CD4-positive, alpha-beta T cell (primary cell): ENCODE data around the gene CXADR. TPM values are rescaled to one million over a fixed set of nuclear protein-coding genes. Genes with fewer than 3 reads are reported as not detected.
"Not testable (repeated sequence)": the region's sequence is repeated elsewhere in the genome, so short reads cannot be mapped to it uniquely, and the experiment has no call there.

Source experiments
- ATAC-seq: fragments of 200-7000 bp; cut with Tn5 transposase; one replicate; pipeline ENCODE4 v1.10.0; 2022; ENCODE audit warnings: mild to moderate bottlenecking; ENCODE audit not compliant: poor library complexity
- CTCF ChIA-PET: fragments of 350-600 bp; sonication (Branson Sonifier 250); formaldehyde crosslinking; loops from one replicate; lab custom pipeline; 2021; ENCODE audit warnings: antibody characterized with exemption, inconsistent platforms; lab: Charles Lee
- POLR2A ChIA-PET: fragments of 350-600 bp; sonication (Branson Sonifier 250); formaldehyde crosslinking; loops from one replicate; lab custom pipeline; 2021; ENCODE audit warnings: antibody characterized with exemption, inconsistent platforms; lab: Charles Lee
- DNase-seq, 14 experiments: peaks; one replicate each; pipeline ENCODE4 v3.0.0-alpha.2; 2013 to 2020; ENCODE audit warnings: mixed read lengths in 2 of 14
- H3K27ac ChIP-seq, 2 donors: one replicate each; pipeline versions ENCODE4 v1.5.1 to v1.7.0; 2013; ENCODE audit warnings: low read length in 2 of 2, low read depth in 1 of 2, mild to moderate bottlenecking in 1 of 2
- H3K27me3 ChIP-seq, 2 experiments: 1 replicate in 1 of 2; 2 replicates in 1 of 2; pipeline versions ENCODE4 v1.6.1 to v1.7.0; 2013; ENCODE audit warnings: low read length in 2 of 2, control low read depth in 1 of 2, mild to moderate bottlenecking in 1 of 2, moderate library complexity in 1 of 2; ENCODE audit not compliant: insufficient read depth in 2 of 2, control insufficient read depth in 1 of 2
- H3K36me3 ChIP-seq: one replicate; pipeline ENCODE4 v1.6.1; 2013; ENCODE audit warnings: low read length, control low read depth; ENCODE audit not compliant: insufficient read depth
- H3K4me1 ChIP-seq: one replicate; pipeline ENCODE4 v1.6.1; 2013; ENCODE audit warnings: low read length, control low read depth; ENCODE audit not compliant: insufficient read depth
- H3K4me3 ChIP-seq: one replicate; pipeline ENCODE4 v1.5.1; 2013; ENCODE audit warnings: mild to moderate bottlenecking, low read length, moderate library complexity
- H3K9me3 ChIP-seq, 2 experiments: 1 replicate in 1 of 2; 2 replicates in 1 of 2; pipeline versions ENCODE4 v1.6.1 to v1.7.0; 2013; ENCODE audit warnings: low read length in 2 of 2, mild to moderate bottlenecking in 2 of 2, control low read depth in 1 of 2, moderate library complexity in 1 of 2; ENCODE audit not compliant: control insufficient read depth in 1 of 2, insufficient read depth in 1 of 2
- H3K27ac Mint-ChIP-seq: one replicate; pipeline ENCODE4 v1.8.0; 2020; ENCODE audit warnings: mixed read lengths
- H3K27me3 Mint-ChIP-seq: one replicate; pipeline ENCODE4 v1.8.0; 2021; ENCODE audit warnings: mixed read lengths
- H3K36me3 Mint-ChIP-seq: one replicate; pipeline ENCODE4 v1.8.0; 2021; ENCODE audit warnings: low read depth, mixed read lengths
- H3K4me1 Mint-ChIP-seq: one replicate; pipeline ENCODE4 v1.8.0; 2021; ENCODE audit warnings: low read depth, mixed read lengths
- H3K4me3 Mint-ChIP-seq: one replicate; pipeline ENCODE4 v1.8.0; 2020; ENCODE audit warnings: mild to moderate bottlenecking, mixed read lengths
- H3K9me3 Mint-ChIP-seq: one replicate; pipeline ENCODE4 v1.8.0; 2020; ENCODE audit warnings: mixed read lengths
- CTCF ChIP-seq: fragments of 200-600 bp; IDR thresholded peaks from one replicate; pipeline ENCODE4 v1.8.0; 2022; ENCODE audit warnings: antibody characterized with exemption, mild to moderate bottlenecking
- intact Hi-C, 2 experiments: fragments of 100-400 bp; cut with DNase I in 1 of 2; cut with micrococcal nuclease in 1 of 2; formaldehyde crosslinking; loops; one replicate each; pipeline versions ENCODE4 v1.15.1 to v1.9.0; 2023 to 2025; cut with DNase I, micrococcal nuclease
- total RNA-seq, 174 experiments: library from RNA in 2 of 174; stranded (reverse) in 2 of 174; gene quantifications; one replicate each; pipeline ENCODE4 v1.2.3 and lab custom pipeline; 2021 to 2026

The CXADR gene
- total RNA-seq, 2 experiments from 2014 or later: 0.52 to 0.53 TPM

GRCh38 chr21:17519208-17519738, 6.4 kb downstream of the CXADR start:
- Mint-ChIP-seq H3K36me3 (no peaks in the 10 kb centered on the region), H3K4me3 (no peak overlapping the region), H3K27ac (no peak overlapping the region), H3K9me3 (no peaks in the 10 kb centered on the region), H3K27me3 (peaks cover 42% of the 10 kb centered on the region), H3K4me1 (peaks cover 2% of the 10 kb centered on the region)
- CTCF ChIA-PET: no interaction called here
- ATAC-seq (no peak), DNase-seq (no peak)
- no peaks in the 10 kb centered on the region for H3K9me3 ChIP-seq
- intact Hi-C loops: loop anchor here in 1 of 2 experiments (10.0 kb wide), 1 partner anchor 296 kb away; the partner anchor contains the start of gene C21orf91
- H3K4me3 ChIP-seq: no peak overlapping the region
- no peak for TF ChIP-seq CTCF
- H3K4me1 ChIP-seq: peaks cover 4% of the 10 kb centered on the region
- POLR2A ChIA-PET: no interaction called here
- no peak overlapping the region for H3K27ac ChIP-seq
- H3K36me3 ChIP-seq: no peaks in the 10 kb centered on the region
- H3K27me3 ChIP-seq: no peaks in the 10 kb centered on the region

- DNase-seq (no peak), ATAC-seq (no peak)
- Histone ChIP-seq H3K27ac (no peak overlapping the region), H3K27me3 (no peaks in the 10 kb centered on the region), H3K9me3 (no peaks in the 10 kb centered on the region), H3K4me3 (no peak overlapping the region), H3K4me1 (no peaks in the 10 kb centered on the region), H3K36me3 (no peaks in the 10 kb centered on the region)
- Mint-ChIP-seq H3K4me3 (no peak overlapping the region), H3K27me3 (peaks cover 39% of the 10 kb centered on the region), H3K36me3 (no peaks in the 10 kb centered on the region), H3K9me3 (no peaks in the 10 kb centered on the region), H3K4me1 (no peaks in the 10 kb centered on the region), H3K27ac (no peak overlapping the region)
- ChIA-PET CTCF (no interaction called here), POLR2A (no interaction called here)
- TF ChIP-seq CTCF: no peak
- intact Hi-C loops: loop anchor here in 1 of 2 experiments (10.0 kb wide), 1 partner anchor 295 kb away; the partner anchor contains the start of gene C21orf91
These were observed 7.2 kb downstream of the CXADR start for GRCh38 chr21:17519965-17520609.

GRCh38 chr21:17523007-17523451, 10.2 kb downstream of the CXADR start:
- Histone ChIP-seq H3K36me3 (no peaks in the 10 kb centered on the region), H3K4me1 (no peaks in the 10 kb centered on the region), H3K27ac (no peak overlapping the region), H3K9me3 (no peaks in the 10 kb centered on the region), H3K27me3 (no peaks in the 10 kb centered on the region), H3K4me3 (no peak overlapping the region)
- H3K9me3 Mint-ChIP-seq: no peaks in the 10 kb centered on the region
- peaks cover 27% of the 10 kb centered on the region for H3K27me3 Mint-ChIP-seq
- no peaks in the 10 kb centered on the region for H3K4me1 Mint-ChIP-seq
- ChIA-PET CTCF (interaction anchor here (1.0 kb wide), 1 partner anchor 26 kb away, joined by 3 read pairs; no protein-coding TSS in a partner anchor), POLR2A (no interaction called here)
- no peak overlapping the region for H3K27ac Mint-ChIP-seq
- no peak for TF ChIP-seq CTCF
- ATAC-seq (no peak), DNase-seq (no peak)
- no peaks in the 10 kb centered on the region for H3K36me3 Mint-ChIP-seq
- H3K4me3 Mint-ChIP-seq: no peak overlapping the region
- intact Hi-C loops: no loop called here

GRCh38 chr21:17523979-17524494, 11.2 kb downstream of the CXADR start:
- H3K4me3 ChIP-seq, DNase-seq, H3K27ac ChIP-seq, H3K9me3 ChIP-seq, H3K4me1 ChIP-seq, intact Hi-C loops, CTCF ChIA-PET, H3K36me3 Mint-ChIP-seq, POLR2A ChIA-PET, ATAC-seq, H3K27ac Mint-ChIP-seq, H3K36me3 ChIP-seq, H3K27me3 ChIP-seq, H3K9me3 Mint-ChIP-seq, H3K4me1 Mint-ChIP-seq, H3K4me3 Mint-ChIP-seq: not testable (repeated sequence)
- peaks cover 23% of the 10 kb centered on the region for H3K27me3 Mint-ChIP-seq
